ENCODE results near the gene IGFL4.

IGFL4 gene

GRCh38 chr19:46056536-46056935 is 15.7 kb upstream of the IGFL4 start (continued):
- TF ChIP-seq ZNF629 (tag by site-specific recombination; IDR thresholded peaks at IDR 0.05) (peak; percentile 53; the same call in 1 of the 2 replicates), ZNF324 (tag by site-specific recombination; IDR thresholded peaks at IDR 0.05) (no peak)

GRCh38 chr19:46052896-46053295 is 12.1 kb upstream of the IGFL4 start:
- Histone ChIP-seq H3K9me3 (ENCODE audit: control insufficient read depth, insufficient read depth, low read depth, low read length) (no peaks in the 10 kb centered on the region), H3K4me3 (ENCODE audit: low read depth, low read length) (no peak overlapping the region), H3K36me3 (ENCODE audit: control insufficient read depth in 2 of 2, insufficient read depth in 1 of 2, low read length in 2 of 2) (no peaks in the 10 kb centered on the region), H3K4me1 (ENCODE audit: control insufficient read depth, insufficient read depth, low read length) (peaks cover 8% of the 10 kb centered on the region), H3K27ac (ENCODE audit: extremely low read depth, low read depth, low read length) (no peak overlapping the region)
- ChIA-PET CTCF (interaction anchor here (0.6 to 7.2 kb wide), 5 partner anchors 15 to 543 kb away, joined by 3 to 59 read pairs (median 4); no protein-coding TSS in a partner anchor), POLR2A (interaction anchor here (0.8 kb wide), 1 partner anchor 24 kb away, joined by 4 read pairs; no protein-coding TSS in a partner anchor)
- TF ChIP-seq ZNF133 (tag by site-specific recombination; IDR thresholded peaks at IDR 0.05) (peak; percentile 98), ZBTB44 (tag by site-specific recombination; IDR thresholded peaks at IDR 0.05) (no peak), TSHZ1 (tag by site-specific recombination; IDR thresholded peaks at IDR 0.05; ENCODE audit: borderline replicate concordance) (no peak)

GRCh38 chr19:46049597-46049996 is 8.8 kb upstream of the IGFL4 start:
- no peak overlapping the region for H3K4me3 ChIP-seq (ENCODE audit: low read depth, low read length)
- H3K4me1 ChIP-seq (ENCODE audit: control insufficient read depth, insufficient read depth, low read length) = no peaks in the 10 kb centered on the region
- ChIA-PET POLR2A (interaction anchor here (1.3 to 1.5 kb wide), 2 partner anchors 9 to 16 kb away, joined by 3 to 4 read pairs; partner anchors contain the start of gene IGFL4), CTCF (interaction anchor here (0.6 to 4.1 kb wide), 6 partner anchors 8 to 172 kb away, joined by 3 to 35 read pairs (median 4); partner anchors contain the start of gene IGFL4)
- no peaks in the 10 kb centered on the region for H3K36me3 ChIP-seq (ENCODE audit: control insufficient read depth in 2 of 2, insufficient read depth in 1 of 2, low read length in 2 of 2)
- H3K9me3 ChIP-seq (ENCODE audit: control insufficient read depth, insufficient read depth, low read depth, low read length) = no peaks in the 10 kb centered on the region; the same call in 1 of the 2 replicates
- H3K27ac ChIP-seq (ENCODE audit: extremely low read depth, low read depth, low read length) = no peak overlapping the region
- TF ChIP-seq KLF7 (tag by site-specific recombination; IDR thresholded peaks at IDR 0.05; ENCODE audit: borderline replicate concordance) = no peak
- peak; percentile 71 for TF ChIP-seq ZNF2 (tag by site-specific recombination; IDR thresholded peaks at IDR 0.05)

GRCh38 chr19:46043519-46043918 is 2.7 kb upstream of the IGFL4 start:
- Histone ChIP-seq H3K36me3 (ENCODE audit: control insufficient read depth in 2 of 2, insufficient read depth in 1 of 2, low read length in 2 of 2) (no peaks in the 10 kb centered on the region), H3K9me3 (ENCODE audit: control insufficient read depth, insufficient read depth, low read depth, low read length) (no peaks in the 10 kb centered on the region; the same call in none of the 2 replicates), H3K27ac (ENCODE audit: extremely low read depth, low read depth, low read length) (no peak overlapping the region), H3K4me1 (ENCODE audit: control insufficient read depth, insufficient read depth, low read length) (peaks cover 16% of the 10 kb centered on the region), H3K4me3 (ENCODE audit: low read depth, low read length) (no peak overlapping the region)
- TF ChIP-seq ZNF274 (IDR thresholded peaks at IDR 0.05; ENCODE audit: low read length) (no peak), ZNF274 (tag by site-specific recombination; IDR thresholded peaks at IDR 0.05; ENCODE audit: borderline replicate concordance) (0 out of 2 replicates have a peak, but pooled peaks have one; percentile 25), SP7 (tag by site-specific recombination; IDR thresholded peaks at IDR 0.05) (no peak), ZNF692 (tag by site-specific recombination; IDR thresholded peaks at IDR 0.05) (no peak), SETDB1 (IDR thresholded peaks at IDR 0.05; ENCODE audit: insufficient read length, low read length) (peak; percentile 80), KLF7 (tag by site-specific recombination; IDR thresholded peaks at IDR 0.05; ENCODE audit: borderline replicate concordance) (no peak), ZBTB20 (tag by site-specific recombination; IDR thresholded peaks at IDR 0.05) (no peak)
- ChIA-PET POLR2A (no interaction called here), CTCF (interaction anchor here (0.5 to 8.1 kb wide), 6 partner anchors 10 to 320 kb away, joined by 3 to 120 read pairs (median 4); no protein-coding TSS in a partner anchor)
